Forelimb muscle (tissue), 1 donor: Measurements from ENCODE around the gene DNM3. TPM values are rescaled to one million over a fixed set of nuclear protein-coding genes. Genes with fewer than 3 reads are reported as not detected.
A peak's percentile ranks its signal among the peaks of the same experiment; 100 is the strongest.

Experiments
- DNase-seq: peaks from one replicate; pipeline ENCODE4 v3.0.0-alpha.2; 2013; ENCODE audit warnings: low read depth
- polyA plus RNA-seq: library from polyadenylated mRNA; unstranded; fragments of 120-200 nt; gene quantifications from one replicate; pipeline ENCODE4 v1.2.1, GENCODE V29; 2013; ENCODE audit not compliant: insufficient read length

The DNM3 gene
- polyA plus RNA-seq, 1 donor = 3.0 TPM

DNA sequence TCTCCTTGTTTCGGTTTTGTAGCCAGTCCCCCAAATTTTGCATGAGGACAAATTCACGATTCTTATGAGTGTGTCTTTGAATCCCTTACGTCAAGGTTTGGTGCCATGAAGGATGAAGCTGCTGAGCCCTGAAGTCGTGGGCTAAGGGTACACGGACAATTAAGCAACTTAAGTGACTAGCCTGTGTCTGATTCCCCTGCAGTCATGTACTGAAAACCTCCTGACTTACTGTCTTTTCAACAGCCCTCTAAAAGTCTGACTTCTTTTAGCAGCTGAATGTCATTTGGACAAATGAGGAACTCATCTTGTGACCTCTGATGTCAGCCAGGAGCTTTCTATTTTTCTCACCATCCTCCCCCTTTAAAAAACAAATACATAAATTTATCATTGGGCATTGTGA is 552.1 kb downstream of the DNM3 start:
- DNase-seq = no peak

DNA sequence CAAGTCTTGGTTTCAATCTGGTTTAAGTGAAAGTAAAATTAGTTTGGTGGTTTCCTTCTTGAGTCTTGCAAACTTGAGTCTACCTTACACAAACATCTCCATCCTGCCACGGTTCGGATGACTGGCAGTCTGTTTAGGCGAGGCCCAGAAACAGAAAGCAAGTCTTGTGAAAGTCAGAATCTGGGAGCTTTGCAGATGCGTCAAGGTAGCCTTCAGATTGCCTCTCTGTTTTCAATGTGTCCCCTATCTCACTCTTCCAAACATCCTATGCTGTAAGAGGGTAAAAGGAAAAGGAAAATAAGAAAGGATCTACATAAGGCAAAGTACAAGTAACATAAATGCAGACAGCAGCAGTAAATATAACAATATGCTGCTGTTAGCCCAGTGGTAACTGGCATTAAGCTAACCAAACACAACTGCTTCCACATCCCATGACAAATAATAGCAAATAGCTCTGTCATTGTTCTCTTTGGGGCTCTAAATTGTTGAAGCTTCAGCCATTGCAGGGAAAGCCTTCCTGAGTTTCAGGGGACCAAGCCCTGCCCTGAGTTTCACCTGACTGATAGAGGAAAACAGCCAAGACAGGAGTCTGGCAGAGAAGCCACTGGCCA is 552.9 kb downstream of the DNM3 start:
- no peak for DNase-seq

DNA sequence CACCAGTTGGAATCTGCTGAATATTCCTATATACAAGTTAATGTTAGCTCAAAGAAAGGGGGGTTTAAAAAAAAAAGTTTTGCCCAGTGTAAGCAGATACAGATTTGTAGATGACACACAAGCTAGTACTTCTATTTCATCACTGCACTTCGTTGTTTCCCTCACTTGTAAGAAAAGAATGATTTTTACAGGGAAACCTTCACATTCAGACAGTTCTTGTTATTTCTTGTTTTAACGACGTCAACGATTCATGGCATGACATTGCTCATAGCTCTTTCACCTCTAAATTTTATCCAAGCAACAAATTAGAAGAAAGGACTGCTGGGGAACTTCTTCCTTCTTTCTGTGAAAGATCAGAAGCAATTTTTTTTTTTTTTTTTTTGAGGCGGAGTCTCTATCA is 553.5 kb downstream of the DNM3 start:
- no peak for DNase-seq

DNA sequence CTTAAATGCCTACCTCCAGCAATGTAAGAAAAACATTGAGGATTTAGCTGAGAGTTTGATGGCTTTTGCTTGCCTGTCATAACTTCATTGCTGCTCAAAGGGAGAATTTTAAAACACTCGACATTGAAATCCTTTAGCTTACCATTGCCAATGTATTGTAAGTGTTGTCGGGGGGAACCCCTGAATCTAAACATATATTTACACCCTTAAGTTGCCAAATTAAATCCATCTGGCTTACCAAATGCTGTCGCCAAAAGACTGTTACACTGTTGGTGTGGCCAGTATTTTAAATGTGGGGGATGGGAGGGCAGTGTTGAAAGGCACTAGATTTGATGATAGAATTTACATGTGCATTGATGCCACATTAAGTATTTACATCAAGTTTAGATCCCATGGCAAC is 554.3 kb downstream of the DNM3 start:
- no peak for DNase-seq

DNA sequence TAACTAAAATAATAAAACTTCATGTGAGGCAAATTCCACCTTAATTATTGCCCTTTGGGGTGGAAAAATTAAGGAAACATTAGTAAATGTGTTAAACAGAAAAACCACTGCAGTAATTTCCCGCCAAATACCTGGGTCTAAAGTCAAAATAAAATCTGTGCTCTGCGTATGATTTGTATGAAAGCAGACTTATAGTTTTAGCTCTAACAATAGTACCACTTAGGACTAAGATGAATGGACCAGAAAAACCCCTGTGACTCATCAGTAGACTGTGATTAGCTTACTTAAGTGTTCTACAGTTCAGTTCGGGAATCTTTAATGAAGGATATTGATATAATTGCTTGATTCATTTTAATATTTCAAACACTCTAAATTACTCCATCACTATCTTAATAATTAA is 555.9 kb downstream of the DNM3 start:
- DNase-seq = no peak

DNA sequence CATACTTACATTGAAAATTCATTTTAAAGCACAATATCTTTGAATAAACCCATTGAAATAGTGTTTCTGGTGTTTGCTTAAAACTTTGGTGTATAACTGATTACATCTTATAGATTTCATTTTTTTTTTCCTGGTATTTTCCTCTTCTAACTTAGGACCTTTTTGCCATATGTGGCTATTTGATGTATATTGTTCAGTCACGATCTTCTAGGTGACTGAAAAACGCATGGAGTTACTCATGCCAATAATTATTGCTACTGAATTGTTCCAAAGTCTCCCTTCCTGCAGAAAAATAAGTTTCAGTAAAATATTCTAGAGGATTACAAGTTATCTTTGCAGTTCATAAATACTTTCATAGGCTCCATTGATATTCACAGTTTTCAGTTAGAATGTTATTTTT is 556.3 kb downstream of the DNM3 start:
- no peak for DNase-seq

DNA sequence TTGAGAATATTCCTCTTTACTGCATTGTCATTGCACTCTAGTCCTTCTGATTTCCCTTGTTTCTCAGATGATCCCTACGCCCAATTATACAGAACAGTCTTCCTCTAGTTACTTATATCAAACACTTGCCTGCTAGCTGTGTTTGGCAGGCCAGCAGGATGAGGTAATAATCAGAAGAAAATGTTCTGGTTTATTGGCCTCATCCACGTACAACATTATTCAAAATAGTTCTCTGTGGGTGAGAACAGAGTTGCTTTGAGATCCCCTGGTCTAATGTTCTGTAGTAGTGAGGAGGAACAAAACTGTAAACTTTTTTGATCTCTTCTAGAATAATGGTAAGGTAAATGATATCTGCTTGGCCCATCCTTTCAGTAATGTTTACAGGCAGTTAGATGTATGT is 556.9 kb downstream of the DNM3 start:
- no peak for DNase-seq

DNA sequence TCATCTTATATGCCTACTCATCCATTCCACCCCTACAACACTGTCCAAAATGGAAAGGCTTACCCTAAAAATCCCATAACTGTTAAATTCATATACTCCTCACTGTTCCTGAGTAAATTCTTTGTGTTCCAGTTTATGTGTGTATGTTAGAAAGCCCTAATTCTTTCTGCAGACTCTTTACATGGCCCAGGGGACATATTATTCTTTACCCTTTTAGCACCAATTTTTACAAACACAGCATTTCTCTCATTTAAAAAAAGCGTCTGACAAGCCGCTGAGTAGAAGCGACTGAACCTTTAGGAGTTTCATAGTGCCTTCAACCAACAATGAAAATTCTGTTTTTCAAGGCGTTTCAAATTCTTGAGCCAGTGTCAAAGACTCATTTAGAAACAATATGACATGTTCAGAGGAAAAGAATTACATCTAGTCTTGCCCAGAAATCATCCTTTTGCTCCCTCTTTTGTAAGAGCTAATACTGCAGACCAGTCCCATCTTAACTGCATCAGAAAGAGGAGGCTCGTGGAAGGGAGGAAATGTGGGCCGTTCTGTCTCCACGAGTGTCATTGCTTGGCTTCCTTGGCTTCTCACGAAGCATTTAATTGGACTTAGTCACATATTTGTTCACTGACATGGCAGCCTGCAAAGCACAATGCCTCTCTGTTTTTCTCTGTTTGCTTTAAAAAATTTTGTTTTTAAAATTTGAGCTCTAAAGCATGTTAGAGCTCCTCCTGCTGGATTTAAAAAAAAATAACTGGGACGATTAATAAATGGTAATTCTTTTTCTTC is 557.9 kb downstream of the DNM3 start:
- peak; percentile 92 for DNase-seq

DNA sequence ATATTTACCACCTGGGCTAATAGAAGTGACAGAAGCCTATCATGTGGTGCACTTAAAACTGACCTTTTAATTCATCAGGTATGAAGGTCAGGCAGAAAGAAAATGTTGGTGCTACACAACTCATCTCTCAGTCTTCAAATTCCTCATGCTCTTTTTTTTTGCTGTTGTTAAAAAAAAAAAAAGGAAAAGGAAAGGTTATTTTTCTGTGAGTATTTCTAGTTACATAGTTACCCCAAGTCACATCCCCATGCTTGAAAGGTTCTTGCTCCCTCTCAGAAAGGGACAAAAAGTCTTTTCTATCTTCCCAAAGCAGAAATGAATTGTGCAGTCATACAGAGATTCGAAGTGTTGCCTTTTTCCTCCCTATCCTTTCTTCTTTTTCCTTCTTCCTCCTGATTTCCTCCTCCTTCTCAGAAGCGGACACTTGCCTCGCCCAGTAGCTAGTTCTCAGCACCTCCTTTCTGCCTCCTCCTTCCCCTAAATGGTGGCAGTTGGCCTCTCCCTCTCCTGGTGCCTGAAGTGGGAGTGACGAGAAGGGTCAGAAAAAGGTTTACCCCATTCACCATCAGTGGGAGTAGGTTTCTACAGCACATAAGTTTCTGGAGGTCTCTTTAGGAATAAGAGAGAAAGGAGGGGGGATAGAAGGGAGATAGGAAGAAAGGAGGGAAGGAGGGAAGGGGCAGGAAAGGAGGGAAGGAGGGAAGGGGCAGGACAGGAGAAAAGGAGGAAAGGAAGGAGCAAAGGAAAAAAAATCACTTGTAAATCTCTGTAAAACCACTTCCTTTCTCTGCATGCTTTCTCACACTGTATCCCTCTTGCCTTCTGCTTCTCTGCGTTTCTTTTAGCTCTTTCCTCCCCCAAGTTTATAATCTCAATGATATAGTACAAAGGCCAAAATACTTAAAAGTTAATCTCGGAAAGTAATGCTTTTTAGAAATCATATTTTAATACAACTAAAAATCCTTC is 558.7 kb downstream of the DNM3 start:
- no peak for DNase-seq

DNA sequence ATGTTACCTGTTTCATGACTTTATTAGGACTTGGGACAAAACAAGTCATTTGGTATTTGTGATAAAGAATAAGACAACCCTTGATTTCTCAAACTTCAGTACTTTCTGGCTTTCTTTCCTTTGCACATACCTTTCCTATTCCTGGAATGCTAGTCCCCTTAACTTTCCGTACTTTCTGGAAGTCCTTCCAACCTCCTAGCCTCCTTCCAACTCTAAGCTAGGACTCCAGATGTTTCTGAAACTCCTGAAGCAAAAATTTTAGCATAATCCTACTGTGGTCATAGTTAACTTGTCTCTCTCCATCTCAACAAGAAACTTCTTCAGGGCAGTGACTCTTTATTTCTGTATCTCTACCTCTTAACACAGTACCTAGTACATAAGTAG is 559.4 kb downstream of the DNM3 start:
- DNase-seq = no peak

DNA sequence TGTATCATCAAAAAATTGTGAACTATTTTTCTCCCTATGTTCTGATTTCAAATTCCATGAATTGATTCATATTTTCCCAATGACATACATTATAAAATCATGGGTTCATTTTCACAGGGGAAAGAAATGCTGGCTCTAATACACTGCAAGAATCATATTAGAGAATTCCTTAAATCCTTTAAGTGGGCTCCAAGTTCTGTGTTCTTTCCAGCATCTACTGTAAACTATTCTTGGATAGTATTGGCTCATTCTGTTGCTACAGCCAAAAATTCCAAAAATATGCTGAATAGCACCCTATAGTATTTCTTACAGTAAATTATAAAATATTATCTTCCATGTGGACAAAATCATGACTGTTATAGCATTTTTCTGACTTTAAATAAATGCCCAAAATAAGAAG is 560.2 kb downstream of the DNM3 start:
- DNase-seq = no peak

DNA sequence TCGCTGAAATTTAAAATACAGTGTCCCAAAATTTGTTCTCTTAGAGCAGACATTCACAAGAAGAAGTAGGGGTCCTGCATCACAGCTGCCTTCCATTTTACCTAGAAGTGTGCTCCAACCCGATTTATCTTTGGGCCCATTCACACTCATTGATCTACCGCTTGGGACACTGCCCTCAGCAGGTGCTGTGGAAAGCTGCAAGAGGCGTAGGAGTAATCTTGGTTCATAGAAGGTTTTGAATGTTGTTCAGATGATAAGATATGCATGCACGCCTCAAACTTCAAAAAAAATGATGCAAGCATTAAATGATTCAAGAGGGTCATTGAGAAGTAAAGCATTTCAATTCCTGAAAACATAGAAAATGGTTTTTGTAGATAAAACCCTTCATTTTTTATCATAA is 560.6 kb downstream of the DNM3 start:
- DNase-seq = no peak

DNA sequence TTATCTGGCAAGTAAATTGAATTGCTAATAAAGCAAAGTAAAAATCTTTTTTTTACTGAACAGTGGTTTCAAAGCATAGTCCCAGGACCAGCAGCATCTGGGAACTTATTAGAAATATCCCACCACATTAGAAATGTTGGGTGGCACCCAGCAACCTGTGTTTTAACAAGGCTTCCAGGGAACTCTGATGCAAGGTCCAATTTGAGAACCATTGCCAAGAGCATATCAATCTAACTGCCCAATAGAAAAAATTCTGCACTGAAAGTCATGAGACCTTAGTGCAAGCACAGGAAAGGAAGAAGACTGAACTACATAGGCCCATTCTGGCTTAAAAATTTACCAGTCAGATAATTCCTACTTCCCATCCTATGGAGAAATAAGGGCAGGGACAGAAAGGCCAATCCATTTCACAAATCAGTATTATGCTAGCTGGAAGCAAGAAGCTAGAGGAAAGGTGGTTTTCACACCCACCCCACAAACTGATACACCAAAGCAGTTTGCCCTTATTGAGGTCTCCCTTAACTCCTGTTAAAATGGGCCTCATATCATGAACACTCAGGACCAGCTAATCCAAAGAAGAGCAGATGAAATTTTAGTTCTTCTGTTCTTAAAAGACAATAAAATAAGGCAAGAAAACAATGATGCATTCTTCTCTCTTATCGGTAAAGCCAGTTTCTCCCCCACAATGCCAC is 561.7 kb downstream of the DNM3 start:
- DNase-seq = no peak

DNA sequence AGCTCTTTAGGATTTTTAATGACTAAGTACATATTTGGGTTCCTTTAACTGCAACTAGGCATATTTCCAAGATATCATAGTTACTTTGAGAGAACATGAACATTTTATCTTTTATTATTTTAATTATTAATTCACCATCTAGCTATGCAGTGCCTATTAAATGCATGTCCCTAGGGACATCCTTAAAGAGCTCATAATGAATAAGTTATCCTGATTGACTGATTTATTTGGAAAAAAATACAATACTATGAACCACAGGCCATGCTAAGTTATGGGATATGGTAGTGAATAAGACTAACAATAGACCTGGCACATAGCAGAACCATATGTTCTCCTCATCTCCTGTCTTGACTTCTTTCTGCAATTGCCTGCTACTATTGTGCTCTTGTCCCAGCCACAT is 562.8 kb downstream of the DNM3 start:
- no peak for DNase-seq

DNA sequence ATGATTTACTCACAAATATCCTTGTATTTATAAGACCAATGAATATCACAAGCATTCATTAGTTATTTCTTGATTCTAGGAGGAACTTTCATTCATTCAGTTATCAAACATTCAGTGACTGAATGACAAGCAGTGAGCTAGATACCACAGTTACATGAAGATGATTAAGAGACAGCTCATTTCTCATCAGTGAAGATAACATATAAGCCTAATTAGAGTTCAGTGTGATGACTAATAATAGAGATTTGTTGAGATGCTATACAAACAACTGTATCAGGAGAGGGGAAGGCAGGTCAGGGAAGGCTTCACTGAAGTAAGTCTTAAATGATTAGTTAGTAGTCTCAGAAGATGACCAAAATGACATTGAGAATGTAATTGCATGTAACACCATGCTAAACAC is 564.6 kb downstream of the DNM3 start:
- DNase-seq = no peak

DNA sequence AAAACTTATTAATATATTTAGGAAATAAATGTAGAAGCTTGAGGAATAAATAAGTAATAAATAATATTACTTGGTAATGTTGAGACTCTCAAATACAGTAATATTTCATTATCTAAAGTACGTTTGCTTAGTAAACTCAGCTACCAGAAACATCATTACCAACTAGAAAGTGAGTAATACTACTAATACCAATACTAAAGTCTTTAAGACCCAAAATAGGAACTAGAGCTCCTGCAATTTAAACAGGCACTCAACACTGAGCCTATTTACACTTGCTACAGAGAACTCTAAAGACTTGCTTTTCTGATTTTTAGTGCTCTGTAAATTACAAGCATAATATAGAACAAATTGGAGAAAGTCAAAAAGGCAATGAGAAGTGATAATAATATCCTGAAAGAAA is 565.7 kb downstream of the DNM3 start:
- DNase-seq = no peak

DNA sequence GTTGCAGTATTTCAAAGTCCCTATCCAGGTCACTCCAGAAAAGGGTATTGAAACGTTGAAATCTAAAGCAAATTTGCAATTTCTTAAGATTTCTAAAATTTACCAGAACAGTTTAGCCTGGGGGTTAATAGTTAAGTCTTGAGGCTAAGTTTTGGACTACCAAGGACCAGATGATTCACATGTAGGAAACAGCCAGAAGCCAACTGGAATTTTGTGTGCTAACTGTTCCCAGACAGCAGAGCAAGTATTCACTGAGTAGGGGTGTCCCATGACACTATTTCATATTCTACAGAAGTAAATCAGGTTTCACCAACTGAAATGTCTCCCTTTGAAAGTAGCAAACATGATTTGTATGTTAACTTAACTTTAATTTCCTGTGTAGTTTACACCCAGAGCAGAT is 567.7 kb downstream of the DNM3 start:
- no peak for DNase-seq

DNA sequence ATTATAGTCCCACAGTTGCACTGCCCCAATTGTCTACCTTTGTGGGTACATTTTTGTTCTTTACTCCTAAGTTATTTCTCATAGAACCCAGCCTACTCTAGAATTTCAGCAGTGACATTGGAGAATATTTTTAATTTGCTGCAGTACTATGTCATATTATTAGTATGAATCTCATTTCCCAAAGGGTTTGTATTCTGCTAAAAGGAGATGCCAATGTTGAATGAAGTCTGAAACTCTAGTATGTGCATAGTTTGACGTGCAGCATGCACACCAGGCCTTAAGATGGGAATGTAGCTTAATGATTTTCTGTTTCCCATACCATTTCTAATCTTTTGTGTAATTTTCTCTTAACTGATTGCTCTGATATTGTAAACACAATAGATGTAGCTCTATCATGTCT is 568.7 kb downstream of the DNM3 start:
- no peak for DNase-seq

DNA sequence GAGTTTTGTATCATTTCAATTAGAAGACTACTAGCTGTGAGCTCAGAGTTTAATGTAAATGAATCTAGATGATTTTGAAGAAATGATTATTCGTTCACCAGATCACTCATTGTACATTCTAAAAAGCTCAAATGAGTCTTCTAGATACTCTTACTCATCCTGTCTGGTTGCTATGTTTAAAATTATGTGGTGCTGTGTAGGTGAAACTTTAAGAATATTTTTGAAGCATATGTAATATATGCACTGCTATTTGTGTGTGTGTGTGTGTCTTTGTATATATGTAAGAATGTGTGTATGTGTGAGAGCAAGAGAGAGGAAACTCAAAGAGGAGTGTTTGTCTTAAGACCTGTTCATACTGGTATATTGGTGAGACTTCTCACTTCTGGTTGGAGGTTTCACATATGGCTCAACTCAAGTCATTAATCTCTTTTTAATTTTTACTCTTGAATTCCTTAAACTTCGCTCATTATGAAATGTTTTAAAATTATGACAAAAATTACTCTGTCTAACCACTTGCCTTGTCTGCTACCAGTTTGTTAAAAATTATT is 570.6 kb downstream of the DNM3 start:
- DNase-seq = no peak

DNA sequence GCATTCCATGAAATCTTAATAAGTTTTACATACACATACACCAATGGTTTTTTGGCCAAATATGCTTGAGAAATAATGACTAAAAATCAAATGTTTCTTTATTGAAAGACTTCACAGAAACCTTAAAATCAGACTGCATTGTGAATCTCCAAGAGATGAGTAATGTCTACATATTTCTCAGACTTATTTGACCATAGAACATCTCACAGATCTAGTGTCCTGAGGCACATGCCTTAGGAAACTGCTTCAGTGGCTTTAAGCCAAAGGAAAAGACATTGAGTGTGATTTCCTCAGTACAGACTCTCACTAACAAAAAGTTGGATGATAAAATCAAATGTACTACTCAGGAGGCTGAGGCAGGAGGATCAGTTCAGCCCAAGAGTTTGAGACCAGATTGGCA is 573.0 kb downstream of the DNM3 start:
- no peak for DNase-seq

DNA sequence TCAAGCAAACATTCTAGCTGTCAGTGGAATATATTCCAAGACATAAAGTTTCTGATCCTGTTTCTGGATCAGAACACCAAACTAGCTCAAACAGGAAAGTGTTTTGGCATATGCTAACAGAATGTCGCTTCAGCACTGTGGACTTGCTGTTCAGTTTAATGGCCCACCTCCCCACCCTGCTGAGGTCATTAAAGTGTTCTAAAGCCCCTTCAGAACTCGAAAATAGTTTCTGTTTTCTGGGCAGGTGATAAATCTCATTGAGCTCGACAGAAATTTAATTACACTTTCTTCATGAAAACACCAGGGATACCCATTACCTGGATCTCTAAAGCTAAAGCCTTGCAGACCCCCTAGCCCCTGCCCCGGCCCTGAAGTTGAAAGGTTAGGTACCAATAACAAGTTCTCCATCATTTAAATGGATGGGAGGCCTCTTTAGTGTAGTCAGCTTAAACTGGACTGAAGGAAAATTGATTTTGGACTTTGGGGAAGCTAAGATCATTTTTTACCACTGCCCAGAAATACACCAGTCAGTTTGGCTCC is 575.3 kb downstream of the DNM3 start:
- DNase-seq = no peak
